DOHH2 (cell line): ENCODE measurements around the gene LRRC2.

Source experiments
- H3F3A ChIP-seq: fragments of 200-600 bp; sonication (generic), shearing (Covaris generic); 2 replicates; pipeline ENCODE4 v1.6.0; 2016; ENCODE audit warnings: antibody characterized with exemption, mild to moderate bottlenecking; ENCODE audit not compliant: control insufficient read depth, insufficient read depth
- H3K27ac ChIP-seq: fragments of 200-600 bp; sonication (generic); 2 replicates; pipeline ENCODE4 v1.5.1; 2014; ENCODE audit warnings: low read depth, mild to moderate bottlenecking, low read length, moderate library complexity
- H3K27me3 ChIP-seq: fragments of 200-600 bp; sonication (generic); 2 replicates; pipeline ENCODE4 v1.6.1; 2014; ENCODE audit warnings: mild to moderate bottlenecking, low read length, mixed read lengths; ENCODE audit not compliant: control insufficient read depth
- H3K36me3 ChIP-seq: fragments of 200-600 bp; sonication (generic); 2 replicates; pipeline ENCODE4 v1.6.1; 2014; ENCODE audit warnings: mild to moderate bottlenecking, low read length, moderate library complexity, mixed read lengths; ENCODE audit not compliant: control insufficient read depth
- H3K4me1 ChIP-seq: fragments of 200-600 bp; sonication (generic); 2 replicates; pipeline ENCODE4 v1.6.1; 2014; ENCODE audit warnings: mild to moderate bottlenecking, low read length, mixed read lengths; ENCODE audit not compliant: control insufficient read depth
- H3K4me2 ChIP-seq: fragments of 200-600 bp; sonication (generic); 2 replicates; pipeline ENCODE4 v1.6.0; 2014; ENCODE audit warnings: mild to moderate bottlenecking, low read length, moderate library complexity
- H3K4me3 ChIP-seq: fragments of 200-600 bp; sonication (generic); 2 replicates; pipeline ENCODE4 v1.5.1; 2014; ENCODE audit warnings: mild to moderate bottlenecking, low read length, mixed read lengths
- H3K79me2 ChIP-seq: fragments of 200-600 bp; sonication (generic); 2 replicates; pipeline ENCODE4 v1.6.1; 2014; ENCODE audit warnings: mild to moderate bottlenecking, low read length, mixed read lengths; ENCODE audit not compliant: control insufficient read depth
- H3K9me2 ChIP-seq: fragments of 200-600 bp; sonication (generic); replicated peaks from 2 replicates; pipeline ENCODE4 v1.6.1; 2014; ENCODE audit warnings: mild to moderate bottlenecking, low read length, mixed read lengths; ENCODE audit not compliant: control insufficient read depth
- H3K9me3 ChIP-seq: fragments of 200-600 bp; sonication (generic); 2 replicates; pipeline ENCODE4 v1.6.1; 2014; ENCODE audit warnings: antibody characterized with exemption, low read length, mixed read lengths; ENCODE audit not compliant: control insufficient read depth, insufficient read depth
- H4K20me1 ChIP-seq: fragments of 200-600 bp; sonication (generic); 2 replicates; pipeline ENCODE4 v1.6.0; 2014; ENCODE audit warnings: low read depth, mild to moderate bottlenecking, antibody characterized with exemption, low read length, moderate library complexity; ENCODE audit not compliant: control insufficient read depth, insufficient read depth
- EZH2phosphoT487 ChIP-seq: fragments of 200-600 bp; sonication (generic); IDR thresholded peaks from 2 replicates; pipeline ENCODE4 v1.6.1; 2017; ENCODE audit warnings: borderline replicate concordance, mild to moderate bottlenecking, antibody characterized with exemption, low read length, moderate library complexity, mixed read lengths
- TF ChIP-seq, protein P1 (sequence below): fragments of 200-600 bp; sonication (generic); IDR thresholded peaks from one replicate; pipeline ENCODE4 v1.5.1; 2014; ENCODE audit warnings: antibody characterized with exemption, mild to moderate bottlenecking, low read depth, low read length; ENCODE audit not compliant: poor library complexity, severe bottlenecking

Gene LRRC2

DNA sequence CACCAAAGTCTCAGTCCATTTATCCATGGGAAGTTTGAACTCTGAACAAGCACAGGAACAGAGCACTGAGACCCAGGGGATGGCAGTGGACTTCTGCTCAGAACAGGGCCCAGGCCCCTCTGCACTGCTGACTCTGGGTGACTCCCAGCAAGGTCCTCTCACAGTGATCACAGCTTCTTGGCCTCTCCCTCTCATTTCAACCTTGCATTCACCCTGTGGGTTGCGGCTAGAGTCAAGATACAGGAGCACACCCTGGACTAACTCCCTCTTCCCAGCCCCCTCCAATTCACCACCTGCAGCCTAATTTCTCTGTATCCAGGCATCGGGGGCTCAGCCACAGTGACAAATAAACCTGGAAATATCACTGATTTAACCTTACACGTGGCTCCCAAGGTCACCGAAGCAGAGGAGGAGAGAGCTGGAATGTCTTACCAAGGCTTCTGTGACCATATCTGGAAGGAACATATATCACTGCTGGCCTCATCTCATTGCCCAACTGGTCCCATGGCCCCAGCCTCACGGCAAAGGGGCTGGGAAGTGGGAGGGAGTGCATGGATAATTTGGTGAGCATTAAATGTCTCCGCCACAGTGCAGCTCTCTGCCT is 67.1 kb downstream of the LRRC2 start:
- peaks cover 82% of the 10 kb centered on the region for H3K4me1 ChIP-seq

DNA sequence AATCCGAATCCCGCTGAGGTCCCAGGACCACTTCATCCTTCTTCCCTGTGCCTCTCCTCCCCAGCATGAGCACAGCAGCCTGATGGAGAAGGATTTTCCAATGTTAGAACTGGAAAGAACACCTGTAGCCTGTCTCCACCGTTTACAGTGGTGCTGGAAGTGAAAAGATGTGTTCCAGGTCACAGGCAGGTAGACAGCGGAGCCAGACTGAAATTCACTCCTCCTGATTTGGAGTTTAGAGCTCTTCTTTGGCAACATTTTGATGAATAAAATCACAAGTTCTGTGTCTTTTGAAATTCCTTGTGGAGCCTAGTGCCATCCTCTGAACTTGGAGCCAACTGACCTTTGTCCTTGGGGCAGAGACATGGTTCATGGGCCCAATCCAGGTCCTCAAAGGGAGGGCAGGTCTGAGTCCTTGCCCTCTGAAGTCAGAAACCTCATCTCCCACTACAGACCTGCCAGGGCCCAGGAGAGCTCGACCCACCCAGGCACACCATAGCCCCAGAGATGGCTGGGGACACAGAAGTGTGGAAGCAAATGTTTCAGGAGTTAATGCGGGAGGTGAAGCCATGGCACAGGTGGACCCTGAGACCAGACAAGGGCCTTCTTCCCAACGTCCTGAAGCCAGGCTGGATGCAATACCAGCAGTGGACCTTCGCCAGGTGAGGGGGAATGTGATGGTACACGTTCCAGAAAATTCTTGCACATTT is 68.4 kb downstream of the LRRC2 start, which contains the start of gene RTP3:
Gene RTP3, plus strand, starts transcription at position 421 of the 710 bp plus-strand sequence. Its CDS starts 87 bp downstream, at position 508.
- Histone ChIP-seq H3K79me2 (no peaks in the 10 kb centered on the region), H3K4me3 (peak within 1 kb of the TSS; percentile 27; the same call in 1 of the 2 replicates), H3K27me3 (no peaks in the 10 kb centered on the region), H3K27ac (no peak within 1 kb of the TSS), H4K20me1 (no peaks in the 10 kb centered on the region), H3F3A (no peaks in the 10 kb centered on the region; the same call in 1 of the 2 replicates), H3K9me3 (no peaks in the 10 kb centered on the region), H3K4me1 (peaks cover 78% of the 10 kb centered on the region), H3K36me3 (no peaks in the 10 kb centered on the region), H3K4me2 (peak within 1 kb of the TSS; percentile 64), H3K9me2 (no peaks in the 10 kb centered on the region)
- TF ChIP-seq, protein P1, sequence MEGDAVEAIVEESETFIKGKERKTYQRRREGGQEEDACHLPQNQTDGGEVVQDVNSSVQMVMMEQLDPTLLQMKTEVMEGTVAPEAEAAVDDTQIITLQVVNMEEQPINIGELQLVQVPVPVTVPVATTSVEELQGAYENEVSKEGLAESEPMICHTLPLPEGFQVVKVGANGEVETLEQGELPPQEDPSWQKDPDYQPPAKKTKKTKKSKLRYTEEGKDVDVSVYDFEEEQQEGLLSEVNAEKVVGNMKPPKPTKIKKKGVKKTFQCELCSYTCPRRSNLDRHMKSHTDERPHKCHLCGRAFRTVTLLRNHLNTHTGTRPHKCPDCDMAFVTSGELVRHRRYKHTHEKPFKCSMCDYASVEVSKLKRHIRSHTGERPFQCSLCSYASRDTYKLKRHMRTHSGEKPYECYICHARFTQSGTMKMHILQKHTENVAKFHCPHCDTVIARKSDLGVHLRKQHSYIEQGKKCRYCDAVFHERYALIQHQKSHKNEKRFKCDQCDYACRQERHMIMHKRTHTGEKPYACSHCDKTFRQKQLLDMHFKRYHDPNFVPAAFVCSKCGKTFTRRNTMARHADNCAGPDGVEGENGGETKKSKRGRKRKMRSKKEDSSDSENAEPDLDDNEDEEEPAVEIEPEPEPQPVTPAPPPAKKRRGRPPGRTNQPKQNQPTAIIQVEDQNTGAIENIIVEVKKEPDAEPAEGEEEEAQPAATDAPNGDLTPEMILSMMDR, result no peak
- TF ChIP-seq EZH2phosphoT487, result no peak

More for the DNA sequence above, 67.1 kb downstream of the LRRC2 start:
- Histone ChIP-seq H3K4me3 (no peak overlapping the region), H3K9me3 (no peaks in the 10 kb centered on the region), H3K27me3 (no peaks in the 10 kb centered on the region), H3K36me3 (no peaks in the 10 kb centered on the region), H3F3A (no peaks in the 10 kb centered on the region; the same call in 1 of the 2 replicates), H3K4me2 (no peak overlapping the region), H3K27ac (no peak overlapping the region), H3K9me2 (no peaks in the 10 kb centered on the region), H4K20me1 (no peaks in the 10 kb centered on the region), H3K79me2 (no peaks in the 10 kb centered on the region)
- TF ChIP-seq EZH2phosphoT487, result no peak
- TF ChIP-seq, protein P1, result no peak

DNA sequence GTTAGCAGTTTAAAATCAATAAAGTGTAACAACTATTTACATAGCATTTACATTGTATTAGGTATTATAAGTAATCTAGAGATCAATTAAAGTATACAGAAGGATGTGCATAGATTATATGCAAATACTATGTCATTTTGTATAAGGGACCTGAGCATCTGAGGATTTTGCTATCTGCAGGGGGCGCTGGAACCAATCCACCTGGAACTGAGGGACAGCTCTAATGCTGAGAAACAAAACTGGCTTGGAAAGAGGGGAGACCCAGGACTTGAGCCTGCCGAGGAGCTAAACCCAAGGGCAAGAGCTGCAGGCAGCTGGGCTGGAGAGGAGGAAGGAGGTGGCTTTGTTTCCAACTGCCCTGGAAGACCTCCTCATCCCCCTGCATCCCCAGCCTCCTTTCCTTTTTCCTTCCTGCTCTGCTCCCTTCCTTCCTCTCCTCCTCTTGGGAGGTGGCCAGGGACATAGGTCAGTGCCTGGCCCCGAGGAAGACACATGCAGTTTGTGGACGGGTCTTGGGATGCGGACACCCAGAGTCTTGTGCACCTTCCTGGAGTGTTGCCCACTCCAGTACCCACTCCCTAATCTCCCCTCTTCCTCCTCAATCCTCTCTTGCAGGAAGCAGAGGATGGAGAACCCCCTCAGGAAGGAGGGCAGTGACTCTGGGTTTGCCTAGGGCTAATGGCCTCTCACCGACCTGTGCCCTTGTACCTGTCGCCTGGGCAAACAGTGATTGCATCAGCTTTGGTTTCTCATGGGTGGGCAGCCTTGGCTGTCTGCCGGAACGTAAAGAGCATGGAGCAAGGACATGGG is 69.2 kb downstream of the LRRC2 start:
- Histone ChIP-seq H3K27ac (no peak overlapping the region; the same call in 1 of the 2 replicates), H3K4me2 (peak overlapping the region; percentile 64), H3K9me3 (no peaks in the 10 kb centered on the region)

More for the DNA sequence above, 69.2 kb downstream of the LRRC2 start:
- H4K20me1 ChIP-seq, result no peaks in the 10 kb centered on the region
- H3K27me3 ChIP-seq, result no peaks in the 10 kb centered on the region
- TF ChIP-seq, protein P1, result peak; percentile 77
- no peak for TF ChIP-seq EZH2phosphoT487
- H3K9me2 ChIP-seq, result no peaks in the 10 kb centered on the region
- H3K4me3 ChIP-seq, result peak overlapping the region; percentile 27; the same call in 1 of the 2 replicates
- peaks cover 78% of the 10 kb centered on the region for H3K4me1 ChIP-seq
- no peaks in the 10 kb centered on the region for H3K36me3 ChIP-seq
- H3K79me2 ChIP-seq, result no peaks in the 10 kb centered on the region
- H3F3A ChIP-seq, result no peaks in the 10 kb centered on the region; the same call in 1 of the 2 replicates
